ENCODE measurements around the gene C1QTNF6. TPM values are rescaled to one million over a fixed set of nuclear protein-coding genes. Genes with fewer than 3 reads are reported as not detected.
"Not testable (repeated sequence)": the region's sequence is repeated elsewhere in the genome, so short reads cannot be mapped to it uniquely, and the experiment has no call there.

C1QTNF6 gene
- total RNA-seq, 2 experiments from 2014 or later, result 7.3 to 19.6 TPM

DNA sequence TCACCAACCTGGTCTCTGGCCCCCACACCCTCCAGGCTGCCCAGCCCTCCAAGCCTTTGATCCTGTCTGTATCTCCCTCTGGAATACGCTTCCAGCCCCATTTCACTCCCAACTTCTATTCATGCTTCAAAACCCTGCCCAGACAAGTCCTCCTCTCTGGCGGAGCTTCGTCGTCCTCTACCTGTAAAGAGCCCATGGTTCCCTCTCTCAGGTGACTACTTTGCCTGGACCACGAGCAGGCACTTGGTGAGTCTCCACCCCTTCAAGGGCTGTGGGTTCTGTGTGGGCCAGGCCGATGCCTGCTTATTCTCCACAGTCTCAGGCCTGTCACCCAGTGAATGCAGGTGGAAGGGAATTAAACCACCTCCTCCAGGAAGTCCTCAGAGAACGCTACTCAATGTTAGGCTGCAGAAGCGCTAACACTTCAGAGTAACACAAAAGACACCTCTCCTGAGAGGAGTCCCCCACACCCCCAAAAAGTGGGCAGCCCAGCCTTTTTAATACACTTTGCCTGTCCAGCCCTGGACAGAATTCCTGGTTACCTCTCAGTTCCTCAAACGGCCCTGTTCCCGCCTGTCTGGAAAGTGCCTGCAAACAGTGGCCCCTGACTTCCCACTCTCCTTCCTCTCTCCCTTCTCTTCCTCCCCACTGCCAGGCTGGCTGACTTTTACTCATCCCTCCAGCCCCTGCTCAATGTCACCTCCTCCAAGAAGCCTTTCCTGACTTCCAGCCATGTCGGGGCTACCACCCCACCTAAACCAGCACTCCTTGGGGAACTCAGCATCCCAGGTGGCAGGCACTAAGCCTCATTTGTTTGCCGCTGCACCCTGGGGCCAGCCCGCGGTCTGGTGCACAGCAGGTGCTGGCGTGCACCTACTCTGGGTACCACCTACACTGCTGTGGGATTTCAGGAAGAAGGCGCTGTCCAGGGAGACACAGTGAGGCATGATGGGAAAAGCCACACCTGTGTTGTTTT, 47.0 kb upstream of the C1QTNF6 start:
- Histone ChIP-seq H3K9me2 (ENCODE audit: insufficient read depth, low read length) (no peaks in the 10 kb centered on the region), H2AFZ (ENCODE audit: low read length) (no peak overlapping the region), H3K9me3 (ENCODE audit: low read length) (no peaks in the 10 kb centered on the region), H3K36me3 (ENCODE audit: insufficient read depth, low read length) (peaks cover 96% of the 10 kb centered on the region), H3K4me3 (ENCODE audit: low read depth, low read length, poor library complexity, severe bottlenecking) (peak overlapping the region; percentile 30), H3K4me1 (ENCODE audit: insufficient read depth, low read length, poor library complexity, severe bottlenecking) (peaks cover 97% of the 10 kb centered on the region), H3K27ac (ENCODE audit: low read depth, low read length, poor library complexity, severe bottlenecking) (peak overlapping the region; percentile 49), H3K79me2 (ENCODE audit: insufficient read depth, low read depth, low read length) (peaks cover 48% of the 10 kb centered on the region; the same call in 1 of the 2 replicates), H3K4me2 (ENCODE audit: low read length) (peak overlapping the region; percentile 69), H4K20me1 (ENCODE audit: insufficient read depth, low read length) (peaks cover 11% of the 10 kb centered on the region)
- TF ChIP-seq, protein P1, sequence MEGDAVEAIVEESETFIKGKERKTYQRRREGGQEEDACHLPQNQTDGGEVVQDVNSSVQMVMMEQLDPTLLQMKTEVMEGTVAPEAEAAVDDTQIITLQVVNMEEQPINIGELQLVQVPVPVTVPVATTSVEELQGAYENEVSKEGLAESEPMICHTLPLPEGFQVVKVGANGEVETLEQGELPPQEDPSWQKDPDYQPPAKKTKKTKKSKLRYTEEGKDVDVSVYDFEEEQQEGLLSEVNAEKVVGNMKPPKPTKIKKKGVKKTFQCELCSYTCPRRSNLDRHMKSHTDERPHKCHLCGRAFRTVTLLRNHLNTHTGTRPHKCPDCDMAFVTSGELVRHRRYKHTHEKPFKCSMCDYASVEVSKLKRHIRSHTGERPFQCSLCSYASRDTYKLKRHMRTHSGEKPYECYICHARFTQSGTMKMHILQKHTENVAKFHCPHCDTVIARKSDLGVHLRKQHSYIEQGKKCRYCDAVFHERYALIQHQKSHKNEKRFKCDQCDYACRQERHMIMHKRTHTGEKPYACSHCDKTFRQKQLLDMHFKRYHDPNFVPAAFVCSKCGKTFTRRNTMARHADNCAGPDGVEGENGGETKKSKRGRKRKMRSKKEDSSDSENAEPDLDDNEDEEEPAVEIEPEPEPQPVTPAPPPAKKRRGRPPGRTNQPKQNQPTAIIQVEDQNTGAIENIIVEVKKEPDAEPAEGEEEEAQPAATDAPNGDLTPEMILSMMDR (conservative IDR thresholded peaks at IDR 0.05; ENCODE audit: low read length), result no peak
- no peak for TF ChIP-seq EZH2phosphoT487 (IDR thresholded peaks at IDR 0.05; ENCODE audit: borderline replicate concordance, low read depth, low read length)
- no TSS peak for BruUV-seq (replicated peaks)
- intact Hi-C loops (cut with micrococcal nuclease; ENCODE audit: unreplicated experiment), result no loop called here
- CTCF ChIA-PET (ENCODE audit: unreplicated experiment), result no interaction called here
- POLR2A ChIA-PET, result no interaction called here
- peak; percentile 54 for DNase-seq (ENCODE audit: low spot score)

DNA sequence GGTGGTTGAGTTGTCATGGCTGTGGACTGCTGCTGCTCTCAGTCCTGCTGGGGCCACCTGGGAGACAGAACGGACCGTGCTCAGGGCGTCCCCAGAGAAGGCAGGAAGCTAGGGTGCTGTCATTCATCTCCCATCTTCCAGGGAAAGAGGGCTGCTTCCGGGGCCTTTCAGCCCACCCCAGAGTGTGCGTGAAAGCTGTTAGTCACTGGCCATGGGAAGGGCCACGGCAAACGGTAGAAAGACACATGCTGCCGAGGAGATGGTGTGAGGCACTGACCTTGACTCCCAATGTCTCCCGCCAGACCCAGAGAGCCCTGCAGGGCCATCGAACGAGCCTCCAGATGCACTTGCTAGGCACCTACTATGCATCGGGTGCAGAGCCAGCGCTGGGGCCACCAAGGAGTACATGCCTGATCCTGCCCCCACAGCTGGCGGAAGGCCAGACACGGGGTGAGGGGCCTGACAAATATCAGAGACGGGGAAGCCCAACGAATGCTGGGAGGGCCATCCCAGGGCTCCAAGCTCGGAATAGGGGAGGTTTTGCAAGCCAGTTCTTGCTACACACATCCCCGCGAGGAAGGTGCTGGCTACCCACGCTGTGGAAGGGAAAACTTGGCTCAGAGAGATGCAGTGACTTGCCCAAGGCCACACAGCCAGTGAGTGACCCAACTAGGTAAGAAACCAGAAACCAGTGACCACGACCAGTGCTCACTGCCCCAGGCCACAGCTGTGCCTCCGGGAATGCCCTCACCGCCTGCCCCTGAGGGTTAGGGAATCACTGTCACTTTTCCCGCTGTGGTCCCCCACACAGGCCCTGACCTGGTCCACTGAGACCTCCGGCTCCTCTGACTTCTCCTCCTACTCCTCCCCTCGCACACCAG, 45.9 kb upstream of the C1QTNF6 start:
- DNase-seq (ENCODE audit: low spot score), result no peak
- intact Hi-C loops (cut with micrococcal nuclease; ENCODE audit: unreplicated experiment), result no loop called here
- Histone ChIP-seq H3K9me2 (ENCODE audit: insufficient read depth, low read length) (no peaks in the 10 kb centered on the region), H3K9me3 (ENCODE audit: low read length) (no peaks in the 10 kb centered on the region), H3K27ac (ENCODE audit: low read depth, low read length, poor library complexity, severe bottlenecking) (peak overlapping the region; percentile 11), H3K4me2 (ENCODE audit: low read length) (no peak overlapping the region; the same call in 1 of the 2 replicates), H3K36me3 (ENCODE audit: insufficient read depth, low read length) (peaks cover 95% of the 10 kb centered on the region), H4K20me1 (ENCODE audit: insufficient read depth, low read length) (peaks cover 11% of the 10 kb centered on the region), H3K4me1 (ENCODE audit: insufficient read depth, low read length, poor library complexity, severe bottlenecking) (peaks cover 97% of the 10 kb centered on the region), H2AFZ (ENCODE audit: low read length) (no peak overlapping the region), H3K79me2 (ENCODE audit: insufficient read depth, low read depth, low read length) (peaks cover 43% of the 10 kb centered on the region; the same call in 1 of the 2 replicates), H3K4me3 (ENCODE audit: low read depth, low read length, poor library complexity, severe bottlenecking) (no peak overlapping the region)
- ChIA-PET POLR2A (no interaction called here), CTCF (ENCODE audit: unreplicated experiment) (no interaction called here)
- TF ChIP-seq, protein P1 (conservative IDR thresholded peaks at IDR 0.05; ENCODE audit: low read length), result no peak
- no peak for TF ChIP-seq EZH2phosphoT487 (IDR thresholded peaks at IDR 0.05; ENCODE audit: borderline replicate concordance, low read depth, low read length)
- no TSS peak for BruUV-seq (replicated peaks)

DNA sequence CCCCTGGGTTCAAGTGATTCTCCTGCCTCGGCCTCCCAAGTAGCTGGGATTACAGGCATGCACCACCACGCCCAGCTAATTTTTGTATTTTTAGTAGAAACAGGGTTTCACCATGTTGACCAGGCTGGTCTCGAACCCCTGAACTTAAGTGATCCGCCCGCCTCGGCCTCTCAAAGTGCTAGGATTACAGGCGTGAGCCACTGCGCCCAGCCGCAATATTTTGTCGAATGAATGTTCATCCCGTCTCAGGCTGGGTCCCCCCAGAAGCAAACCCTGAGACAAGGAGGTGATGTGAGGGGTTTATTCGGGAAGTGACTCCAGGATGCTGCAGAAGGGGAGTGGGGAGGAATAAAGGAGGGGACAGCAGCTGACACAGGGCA, 45.3 kb upstream of the C1QTNF6 start:
- H3K9me3 ChIP-seq (ENCODE audit: low read length); intact Hi-C loops (cut with micrococcal nuclease; ENCODE audit: unreplicated experiment); H3K4me3 ChIP-seq (ENCODE audit: low read depth, low read length, poor library complexity, severe bottlenecking); BruUV-seq (replicated peaks); H3K9me2 ChIP-seq (ENCODE audit: insufficient read depth, low read length); H2AFZ ChIP-seq (ENCODE audit: low read length); CTCF ChIA-PET (ENCODE audit: unreplicated experiment); POLR2A ChIA-PET; DNase-seq (ENCODE audit: low spot score): not testable (repeated sequence)
- Histone ChIP-seq H3K79me2 (ENCODE audit: insufficient read depth, low read depth, low read length) (peaks cover 36% of the 10 kb centered on the region; the same call in 1 of the 2 replicates), H3K36me3 (ENCODE audit: insufficient read depth, low read length) (peaks cover 95% of the 10 kb centered on the region), H3K4me1 (ENCODE audit: insufficient read depth, low read length, poor library complexity, severe bottlenecking) (peaks cover 97% of the 10 kb centered on the region), H3K27ac (ENCODE audit: low read depth, low read length, poor library complexity, severe bottlenecking) (peak overlapping the region; percentile 89), H3K4me2 (ENCODE audit: low read length) (peak overlapping the region; percentile 66; the same call in 1 of the 2 replicates), H4K20me1 (ENCODE audit: insufficient read depth, low read length) (peaks cover 11% of the 10 kb centered on the region)
